Right cardiac atrium (tissue), 5 donors: ENCODE measurements around the gene RPS10. TPM values are rescaled to one million over a fixed set of nuclear protein-coding genes. Genes with fewer than 3 reads are reported as not detected.
A peak's percentile ranks its signal among the peaks of the same experiment; 100 is the strongest.
"Not testable (repeated sequence)": the region's sequence is repeated elsewhere in the genome, so short reads cannot be mapped to it uniquely, and the experiment has no call there.

Experiments used
- ATAC-seq, 2 donors: fragments of 200-7000 bp; cut with Tn5 transposase; one replicate each; pipeline versions ENCODE4 v1.8.0 to v1.9.1; 2020; ENCODE audit warnings: moderate library complexity in 2 of 2, mild to moderate bottlenecking in 1 of 2
- DNase-seq, 3 donors: peaks; one replicate each; pipeline ENCODE4 v3.0.0-alpha.2; 2020
- H3K27ac ChIP-seq: one replicate; pipeline ENCODE4 v1.5.1; 2013; ENCODE audit warnings: mild to moderate bottlenecking, low read length, control low read depth, moderate library complexity
- H3K27me3 ChIP-seq: one replicate; pipeline ENCODE4 v1.6.1; 2013; ENCODE audit not compliant: control insufficient read depth, insufficient read depth
- H3K4me1 ChIP-seq: one replicate; pipeline ENCODE4 v1.6.1; 2013; ENCODE audit warnings: low read length; ENCODE audit not compliant: control insufficient read depth, insufficient read depth
- H3K4me3 ChIP-seq: one replicate; pipeline ENCODE4 v1.5.1; 2013; ENCODE audit warnings: low read length, control low read depth
- H3K9me3 ChIP-seq: one replicate; pipeline ENCODE4 v1.6.1; 2013; ENCODE audit warnings: low read length; ENCODE audit not compliant: control insufficient read depth
- WGBS: extraction: QIAGEN DNeasy Blood & Tissue Kit; methylation state at CpG from one replicate; pipeline ENCODE4 v1.1.7; 2013; 5-methylcytosine and 5-hydroxymethylcytosine counted together
- intact Hi-C, 4 donors: fragments of 100-400 bp; cut with DNase I; formaldehyde crosslinking; loops; one replicate each; pipeline versions ENCODE4 v1.11.0 to v1.14.0; 2022 to 2023
- polyA plus RNA-seq: library from polyadenylated mRNA; stranded (reverse); fragments of 200-250 nt; gene quantifications from one replicate; pipeline ENCODE4 v1.2.3, GENCODE V29; 2013
- total RNA-seq, 4 donors: library from RNA; stranded (reverse); fragmentation: NEBNext Ultra II Directional; extraction: Animal tissue kit (Norgen Biotek cat#: 25700); gene quantifications; one replicate each; pipeline ENCODE4 v1.2.1, GENCODE V29; 2021
- donor health status: healthy with polysubstance abuse.
- donor health status: DM: no; HTN: yes; CAD: no.
- donor health status: DM: no; HTN: no; CAD: no.
- donor health status: DM: no; HTN: yes; CAD: no; lungs with severe emphysema.
- donor health status: DM: yes; HTN: yes; CAD: no.

RPS10 gene
- total and polyA plus RNA-seq, 5 donors: 730 to 1,117 (median 817) TPM

- ATAC-seq (no peak), DNase-seq (no peak)
- WGBS: 91% methylated on average over 5 of the region's 5 CpGs
- intact Hi-C loops: loop anchor here in 1 of 4 donors (10.0 kb wide), 1 partner anchor 182 kb away; no protein-coding TSS in a partner anchor
- Histone ChIP-seq H3K27ac (no peak overlapping the region), H3K27me3 (no peaks in the 10 kb centered on the region), H3K4me1 (peaks cover 3% of the 10 kb centered on the region), H3K4me3 (no peak overlapping the region), H3K9me3 (no peaks in the 10 kb centered on the region)
These were observed 2.6 kb downstream of the RPS10 start for GRCh38 chr6:34423254-34423653.

GRCh38 chr6:34418367-34418766, 7.5 kb downstream of the RPS10 start:
- ATAC-seq (no peak), DNase-seq (no peak)
- Histone ChIP-seq H3K27me3 (no peaks in the 10 kb centered on the region), H3K4me3 (no peak overlapping the region), H3K9me3 (no peaks in the 10 kb centered on the region), H3K4me1 (no peaks in the 10 kb centered on the region), H3K27ac (no peak overlapping the region)
- WGBS: 82% methylated on average over 5 of the region's 5 CpGs
- intact Hi-C loops: loop anchor here in 2 of 4 donors (5.0 kb wide), 2 partner anchors 171 to 221 kb away; partner anchors contain the start of gene SMIM29 (in 1 of the 2)

GRCh38 chr6:34416877-34417371, 8.9 kb downstream of the RPS10 start:
- H3K4me3 ChIP-seq: no peak overlapping the region
- H3K27ac ChIP-seq: peak overlapping the region; percentile 26
- DNase-seq (no peak), ATAC-seq (no peak)
- no peaks in the 10 kb centered on the region for H3K27me3 ChIP-seq
- 67% methylated on average over 7 of the region's 7 CpGs for WGBS
- no peaks in the 10 kb centered on the region for H3K9me3 ChIP-seq
- intact Hi-C loops: loop anchor here in 3 of 4 donors (2.0 to 5.0 kb wide), 3 partner anchors 170 to 220 kb away; partner anchors contain the start of gene SMIM29 (in 1 of the 3)
- H3K4me1 ChIP-seq: no peaks in the 10 kb centered on the region

GRCh38 chr6:34414999-34415858, 10.6 kb downstream of the RPS10 start:
- Histone ChIP-seq H3K27me3 (no peaks in the 10 kb centered on the region), H3K9me3 (no peaks in the 10 kb centered on the region), H3K4me1 (no peaks in the 10 kb centered on the region), H3K27ac (no peak overlapping the region), H3K4me3 (no peak overlapping the region)
- peak in 2 of 3 donors; percentile 44 to 76 for DNase-seq
- ATAC-seq: peak; percentile 91 to 94
- intact Hi-C loops: loop anchor here (1.0 to 5.0 kb wide), 4 partner anchors 166 to 218 kb away; partner anchors contain the start of gene SMIM29 (in 4 of the 4)
- WGBS: 53% methylated on average over 11 of the region's 11 CpGs

GRCh38 chr6:34412643-34413214, 13.1 kb downstream of the RPS10 start:
- intact Hi-C loops: no loop called here
- Histone ChIP-seq H3K4me3 (no peak overlapping the region), H3K27ac (no peak overlapping the region), H3K4me1 (no peaks in the 10 kb centered on the region), H3K9me3 (no peaks in the 10 kb centered on the region), H3K27me3 (no peaks in the 10 kb centered on the region)
- ATAC-seq (no peak), DNase-seq (no peak)
- WGBS: 89% methylated on average over 5 of the region's 5 CpGs

- intact Hi-C loops: no loop called here
- no peak overlapping the region for H3K27ac ChIP-seq
- no peak overlapping the region for H3K4me3 ChIP-seq
- ATAC-seq (peak in 1 of 2 donors; percentile 24), DNase-seq (no peak)
- H3K27me3 ChIP-seq: no peaks in the 10 kb centered on the region
- WGBS: 79% methylated on average over 5 of the region's 5 CpGs
- no peaks in the 10 kb centered on the region for H3K9me3 ChIP-seq
- no peaks in the 10 kb centered on the region for H3K4me1 ChIP-seq
These were observed 13.9 kb downstream of the RPS10 start for GRCh38 chr6:34412016-34412415.

GRCh38 chr6:34407915-34408314, 18.0 kb downstream of the RPS10 start:
- H3K4me3 ChIP-seq, H3K27ac ChIP-seq, H3K9me3 ChIP-seq, ATAC-seq, intact Hi-C loops, H3K27me3 ChIP-seq, DNase-seq, H3K4me1 ChIP-seq: not testable (repeated sequence)
- WGBS: 100% methylated on average over 1 of the region's 1 CpG

GRCh38 chr6:34396518-34396917, 29.4 kb downstream of the RPS10 start:
- Histone ChIP-seq H3K4me3 (no peak overlapping the region), H3K4me1 (no peaks in the 10 kb centered on the region), H3K27ac (no peak overlapping the region), H3K27me3 (no peaks in the 10 kb centered on the region), H3K9me3 (no peaks in the 10 kb centered on the region)
- WGBS: 99% methylated on average over 6 of the region's 6 CpGs
- DNase-seq (no peak), ATAC-seq (no peak)
- intact Hi-C loops: loop anchor here in 1 of 4 donors (10.0 kb wide), 2 partner anchors 62 to 92 kb away; no protein-coding TSS in a partner anchor

- no peaks in the 10 kb centered on the region for H3K27me3 ChIP-seq
- intact Hi-C loops: loop anchor here in 3 of 4 donors (2.0 to 10.0 kb wide), 5 partner anchors 59 to 147 kb away; partner anchors contain the start of gene SMIM29 (in 2 of the 3)
- ATAC-seq: no peak
- WGBS: 89% methylated on average over 3 of the region's 3 CpGs
- H3K27ac ChIP-seq: no peak overlapping the region
- no peaks in the 10 kb centered on the region for H3K4me1 ChIP-seq
- DNase-seq: no peak
- no peaks in the 10 kb centered on the region for H3K9me3 ChIP-seq
- no peak overlapping the region for H3K4me3 ChIP-seq
These were observed 31.9 kb downstream of the RPS10 start for GRCh38 chr6:34393966-34394305.

GRCh38 chr6:34393191-34393965, 32.5 kb downstream of the RPS10 start:
- intact Hi-C loops: loop anchor here in 3 of 4 donors (2.0 to 10.0 kb wide), 5 partner anchors 59 to 146 kb away; partner anchors contain the start of gene SMIM29 (in 2 of the 3)
- peak overlapping the region; percentile 43 for H3K27ac ChIP-seq
- H3K4me1 ChIP-seq: no peaks in the 10 kb centered on the region
- ATAC-seq: no peak
- DNase-seq: no peak
- 47% methylated on average over 16 of the region's 16 CpGs for WGBS
- peak overlapping the region; percentile 37 for H3K4me3 ChIP-seq
- H3K27me3 ChIP-seq: no peaks in the 10 kb centered on the region
- no peaks in the 10 kb centered on the region for H3K9me3 ChIP-seq
